Pancreas (tissue), 10 donors: Measurements from ENCODE around the gene LRRC61. TPM values are rescaled to one million over a fixed set of nuclear protein-coding genes. Genes with fewer than 3 reads are reported as not detected.

ENCODE experiments used
- ATAC-seq, 4 donors: fragments of 200-7000 bp; cut with Tn5 transposase; one replicate each; pipeline versions ENCODE4 v1.8.0 to v1.9.1; 2020; ENCODE audit warnings: mild to moderate bottlenecking in 4 of 4, moderate library complexity in 4 of 4
- DNase-seq, 6 donors: peaks; one replicate each; pipeline ENCODE4 v3.0.0-alpha.2; 2020
- FAIRE-seq: peaks from 2 replicates; lab custom pipeline; 2012; peaks lifted over from hg19 to GRCh38; lab: Jason Lieb, UNC
- H3K27ac ChIP-seq, 4 donors: fragments of 200-600 bp; sonication (generic); 1 replicate in 3 of 4; 2 replicates in 1 of 4; pipeline versions ENCODE4 v1.5.0 to v1.8.0; 2020
- H3K27me3 ChIP-seq, 4 donors: fragments of 200-600 bp; one replicate each; pipeline ENCODE4 v1.8.0; 2021
- H3K36me3 ChIP-seq, 3 donors: fragments of 200-600 bp; sonication (generic) in 1 of 3; one replicate each; pipeline versions ENCODE4 v1.5.0 to v1.8.0; 2020 to 2021
- H3K4me1 ChIP-seq, 3 donors: fragments of 200-600 bp; one replicate each; pipeline ENCODE4 v1.8.0; 2021
- H3K4me3 ChIP-seq, 4 donors: fragments of 200-600 bp; sonication (generic) in 2 of 4; one replicate each; pipeline versions ENCODE4 v1.5.0 to v1.8.0; 2020 to 2021
- H3K9me3 ChIP-seq, 4 donors: fragments of 200-600 bp; one replicate each; pipeline ENCODE4 v1.8.0; 2021
- CTCF ChIP-seq, 4 donors: fragments of 200-600 bp; sonication (generic) in 3 of 4; IDR thresholded peaks; one replicate each; pipeline versions ENCODE4 v1.5.0 to v1.8.0; 2021; ENCODE audit warnings: antibody characterized with exemption in 4 of 4
- whole genome bisulfite sequencing, 2 donors: extraction: QIAGEN DNeasy Blood & Tissue Kit; methylation state at CpG; one replicate each; pipeline ENCODE4 v1.1.7; 2013; 5-methylcytosine and 5-hydroxymethylcytosine counted together
- intact Hi-C, 3 donors: fragments of 100-400 bp; cut with DNase I; formaldehyde crosslinking; loops; one replicate each; pipeline versions ENCODE4 v1.11.1 to v1.14.2; 2022
- polyA plus RNA-seq, 2 donors: library from polyadenylated mRNA; stranded (reverse); fragments of 200-250 nt; gene quantifications; one replicate each; pipeline ENCODE4 v1.2.3, GENCODE V29; 2013
- total RNA-seq, 6 donors: library from RNA; stranded (reverse); fragmentation: NEBNext Ultra II Directional in 4 of 6; extraction: Animal tissue kit (Norgen Biotek cat#: 25700) in 4 of 6; gene quantifications; one replicate each; pipeline versions ENCODE4 v1.2.1 to v1.2.4, GENCODE V29; 2021 to 2023
- donor health status: healthy with polysubstance abuse.
- donor health status: DM: no; HTN: no; CAD: no; lungs with moderate emphysema.
- donor health status: DM: no; HTN: no; CAD: no.
- donor health status: control.
- donor health status: control.
- donor health status: Bipolar disorder and iron deficiency.
- donor health status: DM: yes; HTN: yes; CAD: no.
- donor health status: DM: no; HTN: no; CAD: no.
- donor health status: DM: no; HTN: no; CAD: no.
- donor health status: DM: yes; HTN: yes; CAD: no.

Gene LRRC61
- total and polyA plus RNA-seq, 8 donors: 7.1 to 11.2 (median 8.8) TPM

DNA sequence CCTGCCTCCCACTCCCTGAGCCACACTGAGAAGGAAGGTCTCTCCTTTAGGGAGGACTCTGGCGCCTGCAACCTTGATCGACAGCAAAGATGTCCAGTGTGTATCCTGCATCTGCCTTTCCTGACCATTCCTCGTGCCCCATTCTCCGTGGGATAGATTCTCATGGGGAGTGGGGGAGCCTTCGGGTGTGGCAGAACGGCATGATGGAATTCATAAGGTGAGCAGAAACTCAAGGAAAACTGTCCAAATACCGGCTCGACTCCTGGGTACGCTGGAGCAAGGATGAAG lies 18.9 kb downstream of the LRRC61 start:
- intact Hi-C loops: no loop called here
- FAIRE-seq: no peak
- no peak for TF ChIP-seq CTCF (IDR thresholded peaks at IDR 0.05)

DNA sequence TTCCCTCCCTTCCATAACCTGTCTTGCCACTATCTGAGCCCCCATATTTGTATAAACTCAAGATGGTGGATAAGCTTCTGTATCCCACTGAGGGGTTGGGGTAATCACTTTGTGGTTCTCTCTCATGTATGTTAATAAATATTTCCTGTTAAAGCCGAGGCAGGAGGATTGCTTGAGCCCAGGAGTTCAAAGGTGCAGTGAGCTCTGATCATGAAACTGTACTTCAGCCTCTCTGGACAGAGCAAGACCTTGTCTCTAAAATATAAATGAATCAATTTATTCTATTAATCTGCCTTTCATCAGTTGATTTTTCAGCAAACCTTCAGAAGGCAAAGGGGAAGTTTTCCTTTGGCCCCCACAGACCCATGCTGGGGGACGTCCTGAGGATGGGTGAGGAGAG lies 20.1 kb downstream of the LRRC61 start:
- ATAC-seq: no peak

More for the DNA sequence above, 18.9 kb downstream of the LRRC61 start:
- H3K36me3 ChIP-seq: no peaks in the 10 kb centered on the region
- peaks cover 9 to 21% (median 12%) of the 10 kb centered on the region in 3 donors for H3K4me1 ChIP-seq
- 79 to 86% methylated on average over 9 of the region's 9 CpGs for WGBS, 2 donors
- H3K27me3 ChIP-seq: no peaks in the 10 kb centered on the region
- no peak for ATAC-seq
- H3K27ac ChIP-seq: peak overlapping the region in 1 of 4 donors; percentile 89
- peak overlapping the region in 2 of 4 donors; percentile 60 to 74 for H3K4me3 ChIP-seq
- no peak for DNase-seq
- H3K9me3 ChIP-seq: no peaks in the 10 kb centered on the region

GRCh38 chr7:150344299-150344698 lies 21.1 kb downstream of the LRRC61 start:
- no peak overlapping the region for H3K4me3 ChIP-seq
- no peaks in the 10 kb centered on the region for H3K36me3 ChIP-seq
- H3K27ac ChIP-seq: no peak overlapping the region
- FAIRE-seq (no peak), DNase-seq (no peak), ATAC-seq (no peak)
- intact Hi-C loops: no loop called here
- no peak for TF ChIP-seq CTCF (IDR thresholded peaks at IDR 0.05)
- no peaks in the 10 kb centered on the region for H3K27me3 ChIP-seq
- H3K9me3 ChIP-seq: no peaks in the 10 kb centered on the region
- peaks cover 0 to under 1% (median 0%) of the 10 kb centered on the region in 3 donors for H3K4me1 ChIP-seq

More for the DNA sequence above, 20.1 kb downstream of the LRRC61 start:
- Histone ChIP-seq H3K27ac (no peak overlapping the region), H3K36me3 (no peaks in the 10 kb centered on the region), H3K4me3 (no peak overlapping the region), H3K27me3 (no peaks in the 10 kb centered on the region), H3K4me1 (peaks cover under 1 to 10% (median 6%) of the 10 kb centered on the region in 3 donors), H3K9me3 (no peaks in the 10 kb centered on the region)
- WGBS, 2 donors: 92 to 94% methylated on average over 2 of the region's 2 CpGs
- FAIRE-seq (no peak), DNase-seq (no peak)
- TF ChIP-seq CTCF (IDR thresholded peaks at IDR 0.05): no peak
- intact Hi-C loops: no loop called here

DNA sequence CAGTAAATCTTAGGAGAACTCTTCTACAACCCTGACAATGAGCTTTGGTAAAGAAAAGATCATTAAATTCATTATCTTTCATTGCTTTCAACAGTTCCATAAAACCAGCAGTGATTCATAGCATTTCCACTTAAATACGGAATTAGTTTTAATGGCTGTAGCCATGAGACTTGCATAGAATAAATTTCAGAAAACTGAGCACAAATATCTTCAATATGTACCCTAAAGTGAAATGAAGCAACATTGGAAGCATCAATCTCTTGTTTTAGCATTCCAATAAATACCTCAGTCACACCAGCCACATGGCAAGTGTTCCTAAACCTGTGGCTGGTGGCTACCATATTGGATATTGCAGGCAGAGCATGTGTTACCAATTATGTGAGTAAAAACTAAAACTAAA lies 21.9 kb downstream of the LRRC61 start:
- intact Hi-C loops: no loop called here
- ATAC-seq: no peak
- no peak overlapping the region for H3K27ac ChIP-seq
- no peaks in the 10 kb centered on the region for H3K9me3 ChIP-seq
- no peaks in the 10 kb centered on the region for H3K4me1 ChIP-seq
- DNase-seq: no peak
- whole genome bisulfite sequencing, 2 donors: 95 to 99% methylated on average over 1 of the region's 1 CpG
- TF ChIP-seq CTCF (IDR thresholded peaks at IDR 0.05): no peak
- H3K27me3 ChIP-seq: no peaks in the 10 kb centered on the region
- no peaks in the 10 kb centered on the region for H3K36me3 ChIP-seq
- no peak for FAIRE-seq
- no peak overlapping the region for H3K4me3 ChIP-seq

DNA sequence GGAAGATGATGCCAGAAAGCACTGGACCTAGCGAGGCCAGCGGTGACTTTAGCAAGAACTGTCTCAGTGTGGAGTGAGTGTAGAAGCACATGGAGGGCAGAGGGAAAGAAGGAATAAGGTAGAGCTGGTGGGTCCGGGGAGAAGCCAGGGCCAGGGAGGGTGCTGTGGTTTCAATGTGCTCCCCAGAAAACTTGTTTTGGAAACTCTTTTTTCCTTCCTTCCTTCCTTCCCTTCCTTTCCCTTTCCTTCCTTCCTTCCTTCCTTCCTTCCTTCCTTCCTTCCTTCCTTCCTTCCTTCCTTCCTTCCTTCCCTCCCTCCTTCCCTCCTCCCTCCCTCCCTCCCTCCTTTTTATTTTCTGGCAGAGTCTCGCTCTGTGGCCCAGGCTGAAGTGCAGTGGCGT lies 23.8 kb downstream of the LRRC61 start:
- no peak for FAIRE-seq
- no peak overlapping the region for H3K4me3 ChIP-seq
- no peak for ATAC-seq
- H3K4me1 ChIP-seq: no peaks in the 10 kb centered on the region
- H3K36me3 ChIP-seq: no peaks in the 10 kb centered on the region
- H3K27me3 ChIP-seq: no peaks in the 10 kb centered on the region
- H3K27ac ChIP-seq: no peak overlapping the region
- intact Hi-C loops: no loop called here
- no peaks in the 10 kb centered on the region for H3K9me3 ChIP-seq
- DNase-seq: no peak
- no peak for TF ChIP-seq CTCF (IDR thresholded peaks at IDR 0.05)
- 92 to 94% methylated on average over 5 of the region's 5 CpGs for WGBS, 2 donors
